ENCODE measurements around the gene USF2.

Gene USF2

GRCh38 chr19:35262101-35262761 lies 6.5 kb upstream of the USF2 start:
- no peak for DNase-seq (ENCODE audit: low read depth)
- no peak for TF ChIP-seq CTCF (conservative IDR thresholded peaks at IDR 0.05; ENCODE audit: low read depth, low read length)
- H3K4me3 ChIP-seq (ENCODE audit: low read depth, low read length): no peak overlapping the region

GRCh38 chr19:35264268-35265125 lies 4.3 kb upstream of the USF2 start:
- no peak for DNase-seq (ENCODE audit: low read depth)
- H3K4me3 ChIP-seq (ENCODE audit: low read depth, low read length): no peak overlapping the region
- no peak for TF ChIP-seq CTCF (conservative IDR thresholded peaks at IDR 0.05; ENCODE audit: low read depth, low read length)

- no peak overlapping the region for H3K4me3 ChIP-seq (ENCODE audit: low read depth, low read length)
- no peak for DNase-seq (ENCODE audit: low read depth)
- no peak for TF ChIP-seq CTCF (conservative IDR thresholded peaks at IDR 0.05; ENCODE audit: low read depth, low read length)
These were observed 3.4 kb upstream of the USF2 start for GRCh38 chr19:35265126-35265899.

GRCh38 chr19:35265900-35266519 lies 2.8 kb upstream of the USF2 start:
- no peak for DNase-seq (ENCODE audit: low read depth)
- H3K4me3 ChIP-seq (ENCODE audit: low read depth, low read length): no peak overlapping the region
- no peak for TF ChIP-seq CTCF (conservative IDR thresholded peaks at IDR 0.05; ENCODE audit: low read depth, low read length)

GRCh38 chr19:35266520-35267352 lies 2.0 kb upstream of the USF2 start:
- no peak for TF ChIP-seq CTCF (conservative IDR thresholded peaks at IDR 0.05; ENCODE audit: low read depth, low read length)
- peak overlapping the region; percentile 86 for H3K4me3 ChIP-seq (ENCODE audit: low read depth, low read length)
- no peak for DNase-seq (ENCODE audit: low read depth)

- H3K4me3 ChIP-seq (ENCODE audit: low read depth, low read length): peak overlapping the region; percentile 86
- no peak for TF ChIP-seq CTCF (conservative IDR thresholded peaks at IDR 0.05; ENCODE audit: low read depth, low read length)
- DNase-seq (ENCODE audit: low read depth): peak; percentile 38
These were observed 1.4 kb upstream of the USF2 start for GRCh38 chr19:35267353-35267817.

Data from choroid plexus epithelial cell (primary cell).